ENCODE data around the gene TAGLN.

Gene TAGLN

DNA sequence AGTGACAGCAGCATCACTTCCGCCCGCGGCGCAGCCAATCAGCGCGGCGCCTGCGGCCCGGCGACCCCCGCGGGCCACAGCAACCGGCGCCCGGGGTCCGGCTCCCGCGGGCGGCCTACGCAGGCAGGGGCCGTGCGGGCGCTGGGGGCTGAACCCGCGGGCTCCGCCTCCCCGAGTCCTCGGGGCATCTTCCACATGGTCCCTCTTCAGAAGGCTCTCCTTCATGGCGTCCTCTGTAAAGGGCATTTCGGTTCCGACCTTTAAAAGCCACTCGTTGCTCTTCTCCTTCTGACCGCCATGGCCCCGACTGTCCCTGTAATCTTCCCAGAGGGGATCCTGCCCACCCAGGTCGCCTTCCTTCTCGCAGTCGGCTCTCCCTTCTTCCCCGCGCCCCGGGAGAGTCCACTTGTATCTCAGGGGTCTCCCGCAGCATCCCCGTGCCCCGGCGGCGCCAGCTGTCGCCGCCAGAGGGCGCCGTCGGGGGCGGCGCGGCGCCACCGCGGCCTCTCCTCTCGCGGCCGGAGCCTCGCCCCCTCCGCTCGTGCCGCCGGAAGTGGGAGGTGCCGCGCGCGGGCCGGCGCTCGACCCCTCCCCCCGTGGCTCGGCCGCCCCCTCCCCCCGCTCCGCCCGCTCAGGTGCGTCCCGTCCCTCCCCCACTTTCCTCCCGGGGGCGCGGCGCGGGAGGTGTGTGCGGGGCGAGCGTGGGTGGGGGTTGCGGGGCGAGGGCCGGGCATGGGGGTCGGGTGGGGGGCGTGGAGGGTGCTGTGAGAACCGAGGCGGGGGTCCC, 33.1 kb downstream of the TAGLN start, which contains the start of gene RNF214:
TSS of gene RNF214 (plus strand) at position 580 of the 787 bp plus-strand sequence. CDS start 1,602 bp downstream, outside the sequence.
- peak; percentile 81 for DNase-seq

DNA sequence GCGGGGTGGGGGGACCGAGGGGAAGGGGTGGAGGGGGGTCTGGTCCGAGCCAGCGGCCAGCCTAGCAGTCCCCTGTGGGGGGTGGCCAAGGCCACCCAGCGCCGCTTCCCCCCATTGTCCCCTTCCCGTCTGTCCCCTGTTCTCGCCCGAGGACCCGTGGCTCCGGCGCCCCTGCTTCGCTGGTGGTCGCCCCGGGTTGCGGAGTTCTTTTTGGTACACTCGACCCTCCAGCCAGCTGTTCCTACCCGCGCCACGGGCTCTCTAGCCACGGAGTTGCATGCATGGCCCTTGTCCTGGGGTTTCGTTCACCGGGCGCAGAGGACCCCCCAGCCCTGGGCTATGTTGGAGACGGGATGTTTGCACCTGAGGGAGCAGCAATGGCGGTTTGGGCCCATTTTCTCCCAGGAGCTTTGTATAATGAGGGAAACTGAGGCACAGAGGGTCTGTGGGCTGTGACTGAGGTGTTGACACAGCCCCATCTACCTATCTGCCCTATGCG, 33.8 kb downstream of the TAGLN start:
- no peak for DNase-seq

DNA sequence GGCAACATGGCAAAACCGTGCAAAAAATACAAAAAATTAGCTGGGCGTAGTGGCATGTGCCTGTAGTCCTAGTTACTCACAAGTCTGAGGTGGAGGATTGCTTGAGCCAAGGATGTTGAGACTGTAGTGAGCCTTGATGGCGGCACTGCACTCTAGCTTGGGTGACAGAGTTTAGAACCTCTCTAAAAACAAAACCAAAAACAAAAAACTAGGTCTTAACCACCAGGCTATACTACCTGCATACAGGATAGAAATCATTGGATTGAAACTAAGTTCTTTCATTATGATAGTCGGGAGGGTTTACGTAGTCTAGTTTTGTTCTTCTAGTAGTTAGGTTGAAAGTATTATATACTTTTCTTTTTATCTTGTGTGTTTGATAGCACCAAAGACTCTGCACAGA, 39.1 kb downstream of the TAGLN start:
- peak; percentile 22 for DNase-seq

DNA sequence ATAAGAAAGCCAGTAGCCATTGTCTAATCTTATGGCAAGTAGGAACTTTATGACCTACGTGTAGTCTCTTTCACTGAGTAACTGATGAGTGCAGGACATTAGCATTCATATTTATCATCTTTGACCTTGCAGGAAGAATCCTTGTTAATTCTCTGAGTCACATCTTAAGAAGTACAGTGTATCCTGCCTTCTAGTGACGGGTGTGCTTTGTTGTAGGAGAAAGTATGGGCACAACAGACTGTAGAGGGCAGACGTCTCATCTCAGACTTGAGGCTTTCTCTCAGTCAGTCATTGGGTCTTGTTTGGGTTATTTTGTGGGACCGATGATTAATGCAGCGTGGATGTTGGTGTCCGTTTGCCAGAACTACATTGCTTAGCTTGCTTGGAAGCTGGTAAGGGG, 40.1 kb downstream of the TAGLN start:
- no peak for DNase-seq

DNA sequence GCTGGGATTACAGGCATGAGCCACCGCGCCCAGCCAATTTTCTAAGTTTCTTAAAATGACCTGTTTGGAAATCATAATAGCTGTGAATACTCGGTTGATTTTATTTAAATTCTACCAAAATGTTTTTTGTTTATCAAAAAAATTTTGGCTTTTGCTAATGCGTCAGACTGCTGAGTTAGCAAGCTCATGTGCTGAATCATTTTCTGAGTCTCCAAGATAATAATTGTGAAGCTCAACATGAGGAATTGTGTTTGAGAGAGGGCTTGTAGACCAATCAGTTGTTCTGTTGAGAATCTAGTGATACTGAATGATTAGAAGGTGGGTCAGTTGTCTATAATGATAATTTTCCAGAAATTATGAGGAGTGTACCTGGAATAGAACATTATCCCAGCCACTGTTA, 49.2 kb downstream of the TAGLN start:
- no peak for DNase-seq

DNA sequence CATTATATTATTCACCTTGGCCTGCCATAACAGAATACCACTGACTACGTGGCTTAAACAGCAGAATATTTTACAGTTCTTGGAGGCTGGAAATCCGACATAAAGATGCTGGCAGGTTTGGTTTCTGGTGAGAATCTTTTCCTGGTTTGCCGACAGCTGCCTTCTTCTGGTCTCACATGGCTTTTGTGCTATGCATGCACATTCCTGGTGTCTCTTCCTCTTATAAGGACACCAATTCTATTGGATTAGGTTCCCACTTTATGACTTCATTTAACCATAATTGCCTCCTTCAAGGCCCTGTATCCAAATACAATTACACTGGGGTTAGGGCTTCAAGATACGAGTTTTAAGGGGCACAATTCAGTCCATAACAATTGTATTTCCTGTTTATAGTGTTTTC, 50.4 kb downstream of the TAGLN start:
- DNase-seq = no peak

DNA sequence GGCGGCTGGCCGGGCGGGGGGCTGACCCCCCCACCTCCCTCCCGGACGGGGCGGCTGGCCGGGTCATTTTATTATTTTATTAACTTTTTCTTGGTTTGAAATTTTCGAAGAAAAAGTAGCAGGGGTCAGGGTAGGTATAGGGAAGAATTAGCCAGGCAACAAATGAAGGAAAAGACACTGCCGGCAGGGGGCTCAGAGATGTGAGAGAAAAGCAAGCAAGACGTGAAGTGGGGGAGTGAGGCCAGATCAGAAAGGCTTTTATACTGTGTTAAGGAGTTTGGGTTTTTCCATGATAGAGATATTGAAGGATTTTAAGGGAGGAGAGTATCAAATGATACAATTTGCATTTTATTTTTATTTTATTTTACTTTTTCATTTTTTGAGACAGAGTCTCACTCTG, 52.3 kb downstream of the TAGLN start:
- DNase-seq = no peak

DNA sequence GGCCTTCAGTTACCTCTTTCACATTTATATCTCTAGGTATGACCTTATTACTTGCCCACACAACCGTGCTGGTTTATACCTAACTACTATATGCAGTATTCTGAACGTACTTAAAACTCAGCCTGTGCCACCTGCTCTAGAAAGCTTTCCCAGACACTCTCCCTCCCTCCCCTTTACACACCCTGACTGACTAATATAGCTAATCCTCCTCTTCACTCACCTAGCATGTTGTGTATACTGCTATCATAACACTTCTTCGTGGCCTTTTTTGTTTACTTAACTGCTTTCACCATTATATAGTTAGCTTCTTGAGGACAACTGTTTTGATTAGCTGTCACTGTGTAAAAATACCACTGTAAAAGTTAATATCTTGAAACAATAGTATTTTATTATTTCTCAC, 56.8 kb downstream of the TAGLN start:
- no peak for DNase-seq

DNA sequence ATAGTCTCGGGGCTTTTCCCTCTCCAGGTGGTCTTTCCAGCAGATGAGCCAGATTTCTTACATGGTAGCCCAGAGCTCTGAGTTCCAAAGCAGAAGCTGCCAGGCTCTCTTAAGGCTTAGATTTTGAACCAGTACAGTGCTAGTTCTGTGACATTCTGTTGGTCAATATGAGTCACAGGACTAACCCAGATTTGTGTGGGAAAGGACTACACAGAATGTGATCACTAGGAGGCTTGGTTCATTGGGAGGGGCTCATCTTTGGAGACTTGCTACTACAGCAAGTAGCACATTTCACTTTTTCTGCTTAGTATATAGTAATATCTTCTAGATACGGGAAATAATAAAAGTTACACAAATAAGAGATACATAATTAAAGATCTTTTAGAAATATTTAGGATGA, 57.4 kb downstream of the TAGLN start:
- DNase-seq = no peak

All from activated CD4-positive, alpha-beta T cell treated with anti-CD3 and anti-CD28 coated beads, Interleukin-2, amount 50 U/mL, for 16 hours (primary cell).